Caco-2 (cell line): ENCODE results near the gene NAALADL2. TPM values are rescaled to one million over a fixed set of nuclear protein-coding genes. Genes with fewer than 3 reads are reported as not detected.

Experiments used
- BruUV-seq: library from RNA; stranded (reverse); fragments of 400-500 nt; replicated peaks from 2 replicates; lab custom pipeline; 2021; lab: Mats Ljungman, UMichigan
- CTCF ChIA-PET: fragments of 300-600 bp; sonication (Branson Sonifier 250); formaldehyde crosslinking; loops from one replicate; lab custom pipeline; 2022; ENCODE audit warnings: antibody characterized with exemption; lab: Charles Lee
- POLR2A ChIA-PET: fragments of 300-600 bp; sonication (Branson Sonifier 250); formaldehyde crosslinking; loops from one replicate; lab custom pipeline; 2022; ENCODE audit warnings: antibody characterized with exemption; lab: Charles Lee
- DNase-seq, 2 experiments: peaks; one replicate each; pipeline versions ENCODE4 v3.0.0 to v3.0.0-alpha.2; 2020 to 2022
- H3K27me3 ChIP-seq: replicated peaks from 2 replicates; pipeline ENCODE4 v1.6.0; 2011; ENCODE audit warnings: low read length; ENCODE audit not compliant: control insufficient read depth, insufficient read depth
- H3K36me3 ChIP-seq: 2 replicates; pipeline ENCODE4 v1.5.1; 2011; ENCODE audit warnings: low read length; ENCODE audit not compliant: control insufficient read depth, insufficient read depth
- H3K4me1 ChIP-seq: fragments of 250-450 bp; sonication (Bioruptor Pico); 2 replicates; pipeline ENCODE4 v1.5.1; 2020; ENCODE audit warnings: mild to moderate bottlenecking
- H3K4me3 ChIP-seq: 2 replicates; pipeline ENCODE4 v1.5.1; 2011; ENCODE audit warnings: low read depth, mild to moderate bottlenecking, control low read depth, low read length
- H3K9me3 ChIP-seq: fragments of 250-450 bp; sonication (Bioruptor Pico); 2 replicates; pipeline ENCODE4 v1.5.1; 2020; ENCODE audit warnings: mild to moderate bottlenecking, moderate library complexity
- H3K27ac Mint-ChIP-seq: one replicate; pipeline ENCODE4 v1.8.0; 2022; ENCODE audit warnings: mixed read lengths; ENCODE audit not compliant: unreplicated experiment
- H3K27me3 Mint-ChIP-seq: one replicate; pipeline ENCODE4 v1.8.0; 2022; ENCODE audit warnings: mixed read lengths; ENCODE audit not compliant: insufficient read depth, unreplicated experiment
- H3K36me3 Mint-ChIP-seq: one replicate; pipeline ENCODE4 v1.8.0; 2022; ENCODE audit warnings: mild to moderate bottlenecking, mixed read lengths; ENCODE audit not compliant: insufficient read depth, unreplicated experiment
- H3K4me1 Mint-ChIP-seq: one replicate; pipeline ENCODE4 v1.8.0; 2022; ENCODE audit warnings: low read depth, mixed read lengths; ENCODE audit not compliant: unreplicated experiment
- H3K4me3 Mint-ChIP-seq: one replicate; pipeline ENCODE4 v1.8.0; 2022; ENCODE audit warnings: mild to moderate bottlenecking, moderate library complexity, mixed read lengths; ENCODE audit not compliant: unreplicated experiment
- H3K9me3 Mint-ChIP-seq: one replicate; pipeline ENCODE4 v1.8.0; 2022; ENCODE audit warnings: mixed read lengths; ENCODE audit not compliant: unreplicated experiment
- intact Hi-C: fragments of 100-400 bp; cut with micrococcal nuclease; formaldehyde crosslinking; loops from one replicate; pipeline ENCODE4 v1.10.0; 2022; ENCODE audit not compliant: unreplicated experiment
- total RNA-seq: library from RNA; stranded (reverse); gene quantifications from 2 replicates; pipeline ENCODE4 v1.2.3, GENCODE V29; 2022
- TF ChIP-seq, protein P1 (sequence below), 2 experiments: fragments of 200-600 bp in 1 of 2; IDR thresholded peaks; 1 replicate in 1 of 2; 2 replicates in 1 of 2; pipeline versions ENCODE4 v1.5.1 to v1.8.0; 2011 to 2022; ENCODE audit warnings: antibody characterized with exemption in 1 of 2, control low read depth in 1 of 2, inconsistent platforms in 1 of 2, low read depth in 1 of 2, low read length in 1 of 2, mild to moderate bottlenecking in 1 of 2, moderate library complexity in 1 of 2; ENCODE audit not compliant: insufficient read depth in 1 of 2, severe bottlenecking in 1 of 2, unreplicated experiment in 1 of 2

NAALADL2 gene
- total RNA-seq, 1 experiment from 2014 or later = 4.4 TPM

DNA sequence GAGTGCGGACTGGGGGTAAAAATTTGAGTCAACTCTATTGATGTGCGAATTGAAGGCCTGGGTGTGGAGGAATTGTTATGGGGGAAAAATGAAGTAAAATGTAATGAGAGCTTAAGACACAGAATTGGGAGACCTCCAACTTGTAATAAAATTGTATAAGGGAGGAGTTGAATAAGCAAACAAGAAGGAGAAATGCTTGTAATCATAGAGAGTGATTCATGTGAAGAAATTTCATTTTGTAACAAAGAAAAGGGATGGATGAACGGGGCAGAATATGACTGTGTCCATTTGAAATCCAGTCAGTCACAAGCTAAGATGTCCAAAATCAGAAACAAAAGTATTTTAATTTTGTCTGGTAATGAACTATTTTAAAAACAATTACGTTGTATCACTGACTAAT lies 552.3 kb downstream of the NAALADL2 start:
- Mint-ChIP-seq H3K4me3 (no peak overlapping the region), H3K27ac (no peak overlapping the region), H3K36me3 (no peaks in the 10 kb centered on the region), H3K27me3 (no peaks in the 10 kb centered on the region), H3K9me3 (no peaks in the 10 kb centered on the region), H3K4me1 (no peaks in the 10 kb centered on the region)
- no peaks in the 10 kb centered on the region for H3K27me3 ChIP-seq
- POLR2A ChIA-PET = no interaction called here
- DNase-seq = no peak
- H3K36me3 ChIP-seq = no peaks in the 10 kb centered on the region
- intact Hi-C loops = no loop called here
- H3K4me3 ChIP-seq = no peak overlapping the region
- CTCF ChIA-PET = interaction anchor here (0.6 kb wide), 1 partner anchor 1018 kb away, joined by 9 read pairs; no protein-coding TSS in a partner anchor
- BruUV-seq = no TSS peak
- H3K9me3 ChIP-seq = no peaks in the 10 kb centered on the region
- H3K4me1 ChIP-seq = no peaks in the 10 kb centered on the region
- TF ChIP-seq, protein P1, sequence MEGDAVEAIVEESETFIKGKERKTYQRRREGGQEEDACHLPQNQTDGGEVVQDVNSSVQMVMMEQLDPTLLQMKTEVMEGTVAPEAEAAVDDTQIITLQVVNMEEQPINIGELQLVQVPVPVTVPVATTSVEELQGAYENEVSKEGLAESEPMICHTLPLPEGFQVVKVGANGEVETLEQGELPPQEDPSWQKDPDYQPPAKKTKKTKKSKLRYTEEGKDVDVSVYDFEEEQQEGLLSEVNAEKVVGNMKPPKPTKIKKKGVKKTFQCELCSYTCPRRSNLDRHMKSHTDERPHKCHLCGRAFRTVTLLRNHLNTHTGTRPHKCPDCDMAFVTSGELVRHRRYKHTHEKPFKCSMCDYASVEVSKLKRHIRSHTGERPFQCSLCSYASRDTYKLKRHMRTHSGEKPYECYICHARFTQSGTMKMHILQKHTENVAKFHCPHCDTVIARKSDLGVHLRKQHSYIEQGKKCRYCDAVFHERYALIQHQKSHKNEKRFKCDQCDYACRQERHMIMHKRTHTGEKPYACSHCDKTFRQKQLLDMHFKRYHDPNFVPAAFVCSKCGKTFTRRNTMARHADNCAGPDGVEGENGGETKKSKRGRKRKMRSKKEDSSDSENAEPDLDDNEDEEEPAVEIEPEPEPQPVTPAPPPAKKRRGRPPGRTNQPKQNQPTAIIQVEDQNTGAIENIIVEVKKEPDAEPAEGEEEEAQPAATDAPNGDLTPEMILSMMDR (IDR thresholded peaks at IDR 0.05; ENCODE audit: insufficient read depth in 1 of 2, low read depth in 1 of 2, low read length in 1 of 2, severe bottlenecking in 1 of 2, unreplicated experiment in 1 of 2) = no peak

DNA sequence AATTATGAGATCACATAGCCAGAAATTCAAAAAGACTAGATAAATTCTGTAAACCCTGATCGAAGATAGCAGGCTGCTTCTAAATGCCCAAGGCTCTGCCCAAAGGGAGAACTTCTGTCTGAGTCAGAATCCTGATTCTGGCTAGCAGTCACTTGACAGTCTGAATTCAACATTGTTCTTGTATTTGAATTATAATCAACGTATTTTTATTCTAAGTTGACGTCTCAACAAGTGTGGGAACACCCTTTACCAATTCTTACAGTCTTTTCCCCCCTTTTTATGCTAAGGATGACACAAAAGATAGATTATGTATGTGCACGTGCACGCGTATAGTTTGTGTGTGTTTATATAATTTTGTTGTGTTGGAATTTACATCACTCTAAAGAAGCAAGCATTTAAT lies 552.8 kb downstream of the NAALADL2 start:
- TF ChIP-seq, protein P1 (IDR thresholded peaks at IDR 0.05; ENCODE audit: insufficient read depth in 1 of 2, low read depth in 1 of 2, low read length in 1 of 2, severe bottlenecking in 1 of 2, unreplicated experiment in 1 of 2) = no peak
- ChIA-PET POLR2A (no interaction called here), CTCF (interaction anchor here (0.6 kb wide), 1 partner anchor 1017 kb away, joined by 9 read pairs; no protein-coding TSS in a partner anchor)
- H3K27me3 Mint-ChIP-seq = no peaks in the 10 kb centered on the region
- no peaks in the 10 kb centered on the region for H3K4me1 Mint-ChIP-seq
- H3K4me1 ChIP-seq = no peaks in the 10 kb centered on the region
- no peaks in the 10 kb centered on the region for H3K36me3 Mint-ChIP-seq
- no peaks in the 10 kb centered on the region for H3K27me3 ChIP-seq
- no peak overlapping the region for H3K27ac Mint-ChIP-seq
- intact Hi-C loops = no loop called here
- no peak for DNase-seq
- H3K4me3 ChIP-seq = no peak overlapping the region
- H3K4me3 Mint-ChIP-seq = no peak overlapping the region
- H3K9me3 Mint-ChIP-seq = no peaks in the 10 kb centered on the region
- BruUV-seq = no TSS peak
- H3K9me3 ChIP-seq = no peaks in the 10 kb centered on the region
- H3K36me3 ChIP-seq = no peaks in the 10 kb centered on the region

DNA sequence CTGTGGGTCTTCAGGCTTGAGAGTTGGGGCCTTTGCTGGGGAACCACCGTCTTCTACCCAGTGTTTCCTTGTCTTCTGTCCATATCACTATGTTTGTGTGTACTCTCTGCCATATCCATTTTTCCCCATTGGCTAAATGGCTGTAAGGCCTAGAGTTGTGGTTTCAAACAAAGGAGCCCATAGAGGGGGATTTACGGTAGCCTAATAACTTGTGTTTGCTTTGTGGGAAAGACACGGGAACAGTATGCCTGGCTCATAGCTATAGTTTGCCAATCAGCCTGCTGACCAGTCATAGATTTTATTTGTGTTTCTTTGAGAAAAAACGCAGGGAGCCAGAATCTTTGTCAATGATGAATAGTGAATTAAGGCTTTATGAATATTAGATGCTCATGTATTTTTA lies 554.8 kb downstream of the NAALADL2 start:
- TF ChIP-seq, protein P1 (IDR thresholded peaks at IDR 0.05; ENCODE audit: insufficient read depth in 1 of 2, low read depth in 1 of 2, low read length in 1 of 2, severe bottlenecking in 1 of 2, unreplicated experiment in 1 of 2) = no peak

More for the DNA sequence above, 554.8 kb downstream of the NAALADL2 start:
- Mint-ChIP-seq H3K9me3 (no peaks in the 10 kb centered on the region), H3K27ac (no peak overlapping the region), H3K36me3 (no peaks in the 10 kb centered on the region), H3K4me1 (no peaks in the 10 kb centered on the region), H3K27me3 (no peaks in the 10 kb centered on the region), H3K4me3 (no peak overlapping the region)
- DNase-seq = no peak
- H3K36me3 ChIP-seq = no peaks in the 10 kb centered on the region
- ChIA-PET CTCF (no interaction called here), POLR2A (no interaction called here)
- H3K4me3 ChIP-seq = no peak overlapping the region
- no peaks in the 10 kb centered on the region for H3K9me3 ChIP-seq
- H3K27me3 ChIP-seq = no peaks in the 10 kb centered on the region
- no TSS peak for BruUV-seq
- intact Hi-C loops = no loop called here
- H3K4me1 ChIP-seq = no peaks in the 10 kb centered on the region
